GM19328 (cell line): Measurements from ENCODE around the gene TMEM186.
"Not testable (repeated sequence)": the region's sequence is repeated elsewhere in the genome, so short reads cannot be mapped to it uniquely, and the experiment has no call there.

Experiments
- ATAC-seq: cut with Tn5 transposase; IDR thresholded peaks from one replicate; pipeline ENCODE4 v1.9.1; 2021; ENCODE audit warnings: mild to moderate bottlenecking, moderate library complexity; ENCODE audit not compliant: unreplicated experiment

The TMEM186 gene

GRCh38 chr16:8814095-8814806 lies 16.8 kb upstream of the TMEM186 start:
- no peak for ATAC-seq

DNA sequence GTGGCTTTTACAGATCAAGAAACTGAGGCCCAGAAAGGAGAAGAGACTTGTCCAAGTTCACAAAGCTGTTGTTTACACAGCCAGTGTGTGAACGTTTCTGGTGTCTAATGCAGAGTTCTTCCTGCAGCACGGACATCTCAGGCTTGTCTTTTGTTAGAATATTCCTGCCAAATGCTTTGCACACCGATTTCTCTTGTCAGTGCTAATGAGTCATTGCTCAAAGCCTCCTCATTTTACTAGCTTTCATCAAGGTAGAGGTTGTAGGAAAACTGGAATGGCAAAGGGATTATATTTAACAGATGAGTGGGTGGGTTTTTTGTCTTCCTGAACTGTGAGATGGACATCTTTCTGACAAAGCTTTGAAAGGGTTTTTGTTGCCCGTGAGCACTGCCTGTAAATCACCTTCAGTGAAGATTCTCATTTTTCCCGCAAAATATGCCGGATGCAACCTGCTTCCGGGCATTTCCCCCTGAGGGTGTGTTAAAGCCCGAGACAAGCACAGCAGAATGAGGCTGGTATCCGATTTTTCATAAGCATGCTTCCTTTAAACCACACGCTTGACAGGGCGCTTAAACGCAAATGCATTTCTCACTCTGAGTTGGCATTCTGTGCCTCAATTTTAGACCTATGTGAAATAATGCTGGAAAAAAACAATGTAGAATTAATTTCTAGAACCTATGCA lies 14.9 kb upstream of the TMEM186 start:
- no peak for ATAC-seq

GRCh38 chr16:8808613-8809353 lies 11.3 kb upstream of the TMEM186 start:
- no peak for ATAC-seq

- no peak for ATAC-seq
These were observed 10.6 kb upstream of the TMEM186 start for GRCh38 chr16:8808009-8808408.

GRCh38 chr16:8807189-8807588 lies 9.8 kb upstream of the TMEM186 start:
- ATAC-seq: no peak

- no peak for ATAC-seq
These were observed 9.0 kb upstream of the TMEM186 start for GRCh38 chr16:8806272-8806983.

DNA sequence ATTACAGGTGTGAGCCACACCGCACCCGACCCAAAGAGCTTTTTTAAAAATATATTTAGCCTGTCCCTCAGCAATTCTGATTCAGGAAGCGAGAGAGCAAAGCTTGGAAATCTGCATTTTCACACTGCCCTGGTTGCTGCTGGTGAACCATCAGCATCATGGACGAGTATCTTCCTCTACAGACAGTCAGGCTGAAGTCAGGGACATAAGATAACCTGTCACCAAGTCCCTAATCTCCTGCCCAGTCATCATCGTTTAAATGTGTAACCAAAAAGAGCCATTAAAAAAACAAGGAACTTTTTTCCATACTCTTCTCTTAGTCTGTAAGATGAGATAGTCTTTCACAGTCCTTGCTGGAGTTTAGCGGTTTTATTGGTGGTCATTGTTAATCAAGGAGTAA lies 6.9 kb upstream of the TMEM186 start:
- no peak for ATAC-seq

DNA sequence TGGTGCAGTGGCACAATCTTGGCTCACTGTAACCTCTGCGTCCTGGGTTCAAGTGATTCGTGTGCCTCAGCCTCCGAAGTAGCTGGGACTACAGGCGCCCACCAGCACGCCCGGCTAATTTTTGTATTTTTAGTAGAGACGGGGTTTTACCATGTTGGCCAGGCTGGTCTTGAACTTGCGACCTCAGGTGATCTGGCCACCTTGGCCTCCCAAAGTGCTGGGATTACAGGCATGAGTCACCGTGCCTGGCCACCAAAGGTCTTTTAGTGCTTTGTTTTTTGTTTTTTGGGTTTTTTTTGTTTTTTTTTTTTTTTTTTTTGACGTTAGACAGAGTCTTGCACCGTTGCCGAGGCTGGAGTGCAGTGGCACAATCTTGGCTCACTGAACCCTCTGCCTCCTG lies 6.3 kb upstream of the TMEM186 start:
- not testable (repeated sequence) for ATAC-seq

- ATAC-seq: no peak
These were observed 4.3 kb upstream of the TMEM186 start for GRCh38 chr16:8801701-8802100.

DNA sequence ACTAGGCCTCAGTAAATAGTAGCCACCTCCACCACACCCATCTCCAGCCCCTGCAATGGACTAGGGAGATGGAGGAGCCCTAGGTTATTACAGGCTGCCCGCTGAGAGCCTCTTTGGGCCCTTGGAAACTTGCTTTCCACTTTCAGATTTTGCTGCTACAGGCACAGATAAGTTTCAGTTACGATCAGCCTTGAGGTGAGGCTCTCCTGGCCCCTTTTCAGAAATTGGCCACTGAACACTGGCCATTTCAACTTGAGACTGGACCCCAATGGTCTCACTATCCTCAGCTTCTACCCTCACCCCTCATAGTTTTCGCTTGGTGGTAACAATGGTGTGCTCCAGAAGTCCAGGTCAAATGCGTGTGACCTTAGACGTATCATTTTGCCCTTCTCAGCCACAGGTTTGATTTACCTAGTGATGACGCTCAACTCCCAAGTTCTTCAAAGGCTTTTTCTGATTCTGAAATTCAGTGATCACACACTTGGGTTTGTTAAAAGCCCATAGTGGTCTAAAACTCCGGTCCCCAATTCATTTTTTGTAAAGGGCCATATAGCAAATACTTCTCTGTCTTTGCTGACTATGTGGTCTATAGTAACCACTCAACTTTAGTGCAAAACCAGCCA lies 1.2 kb upstream of the TMEM186 start:
- ATAC-seq: no peak

DNA sequence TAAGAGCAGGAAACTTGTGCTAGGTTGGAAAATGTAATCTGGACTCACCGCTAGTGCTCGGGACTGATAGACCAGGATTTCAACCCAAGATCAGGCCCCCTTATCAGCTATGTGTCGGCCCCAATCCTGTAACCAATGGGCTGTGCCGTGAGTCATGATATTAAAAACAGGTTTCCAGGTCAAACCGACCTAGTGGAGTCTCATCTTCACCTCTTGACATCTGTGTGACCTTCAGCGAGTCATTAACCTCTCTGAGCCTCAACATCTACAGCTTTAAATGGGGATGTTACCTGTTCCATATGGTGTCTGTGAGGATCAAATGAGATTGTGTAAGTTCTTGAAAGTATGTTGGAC lies 712 bp upstream of the TMEM186 start:
- ATAC-seq: no peak

DNA sequence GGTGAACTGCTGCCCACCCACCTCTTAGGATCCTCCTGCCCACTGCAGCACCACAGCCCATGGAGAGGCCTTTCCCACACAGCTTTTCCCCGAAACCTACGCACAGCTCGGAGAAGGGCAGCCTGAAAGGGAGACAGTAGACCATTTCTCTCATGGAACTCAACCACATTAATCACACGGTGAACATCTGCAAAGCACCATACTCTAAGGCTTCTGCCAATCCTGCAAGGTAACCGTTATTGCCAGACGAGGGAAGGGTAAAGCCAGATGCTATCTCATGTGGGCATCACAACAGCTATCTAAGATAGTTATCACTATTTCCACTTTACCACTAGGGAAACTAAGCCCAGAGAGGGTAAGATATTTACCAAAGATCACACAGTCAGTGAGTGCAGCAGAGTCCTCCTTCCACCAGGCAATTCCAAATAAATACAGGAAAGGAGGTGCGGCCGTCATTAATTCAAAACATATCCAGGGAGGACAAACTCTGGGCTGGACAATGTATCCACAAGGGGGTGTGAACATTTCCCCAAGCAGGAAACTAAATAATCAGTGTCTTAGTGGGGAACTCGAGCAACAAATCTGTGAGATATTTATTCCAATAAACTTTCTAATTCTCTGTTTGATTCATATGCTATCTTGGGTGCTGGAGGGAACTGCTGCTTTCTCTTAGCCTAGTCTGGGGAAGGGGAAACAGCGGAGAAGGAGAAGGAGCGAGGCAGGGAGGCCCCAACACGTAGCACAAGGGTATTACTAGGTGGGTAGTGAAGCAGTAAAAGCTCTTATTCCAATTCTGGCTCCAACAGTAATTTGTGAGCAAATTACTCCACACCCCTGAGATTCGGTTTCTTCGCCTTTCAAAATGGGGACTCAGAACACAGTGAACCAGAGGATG lies 723 bp downstream of the TMEM186 start:
- no peak for ATAC-seq

GRCh38 chr16:8795818-8796217 lies 1.6 kb downstream of the TMEM186 start:
- ATAC-seq: no peak

GRCh38 chr16:8795091-8795490 lies 2.3 kb downstream of the TMEM186 start:
- ATAC-seq: no peak

DNA sequence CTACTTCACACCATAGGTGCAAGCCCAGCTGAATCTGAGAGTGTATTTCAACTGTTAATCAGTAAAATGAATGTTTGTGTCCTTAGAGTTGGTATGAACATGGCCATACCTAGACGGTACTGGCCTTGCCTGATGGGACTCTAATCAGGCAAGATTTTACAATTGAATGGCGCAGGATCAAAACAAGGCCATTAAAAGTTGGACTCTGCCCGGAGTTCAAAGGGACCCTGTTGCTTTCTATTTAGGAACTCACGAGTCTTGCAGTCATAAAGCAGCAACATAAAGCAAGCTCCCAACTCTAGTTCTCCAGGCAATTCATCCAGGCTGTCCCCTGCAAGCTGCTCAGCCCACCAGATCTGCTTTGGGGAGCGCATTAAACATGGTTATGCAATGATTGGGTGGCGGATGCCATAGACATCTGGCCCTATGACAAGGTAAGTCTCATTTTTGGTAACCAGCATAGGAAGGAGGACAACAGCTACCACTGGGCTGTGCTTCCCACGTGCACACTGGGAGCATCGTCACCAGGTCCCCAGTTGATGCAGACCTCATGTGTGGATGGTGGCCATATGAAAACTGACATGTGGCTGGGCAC lies 8.8 kb downstream of the TMEM186 start:
- ATAC-seq: no peak

- ATAC-seq: not testable (repeated sequence)
These were observed 11.1 kb downstream of the TMEM186 start for GRCh38 chr16:8786316-8786715.

- ATAC-seq: no peak
These were observed 12.0 kb downstream of the TMEM186 start for GRCh38 chr16:8785408-8785807.

DNA sequence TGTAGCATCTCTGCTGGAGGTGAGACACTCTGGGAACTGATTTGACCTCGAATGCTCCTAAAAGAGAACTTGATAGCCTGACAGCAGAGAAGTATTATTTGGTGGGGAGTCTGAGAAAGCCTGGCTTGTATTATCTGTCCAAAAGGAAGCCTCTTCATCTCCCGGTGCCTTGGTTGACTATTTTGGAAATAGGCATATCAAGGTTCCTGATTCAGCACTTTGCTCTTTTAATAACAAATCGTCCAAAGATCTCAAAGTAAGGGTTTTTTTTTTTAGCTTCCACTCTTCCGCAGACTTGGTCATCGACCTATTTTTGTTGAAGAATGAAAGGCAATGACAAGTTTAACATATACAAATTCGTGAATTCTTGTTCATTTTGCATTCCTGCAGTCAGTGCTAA lies 14.8 kb downstream of the TMEM186 start:
- ATAC-seq: no peak

DNA sequence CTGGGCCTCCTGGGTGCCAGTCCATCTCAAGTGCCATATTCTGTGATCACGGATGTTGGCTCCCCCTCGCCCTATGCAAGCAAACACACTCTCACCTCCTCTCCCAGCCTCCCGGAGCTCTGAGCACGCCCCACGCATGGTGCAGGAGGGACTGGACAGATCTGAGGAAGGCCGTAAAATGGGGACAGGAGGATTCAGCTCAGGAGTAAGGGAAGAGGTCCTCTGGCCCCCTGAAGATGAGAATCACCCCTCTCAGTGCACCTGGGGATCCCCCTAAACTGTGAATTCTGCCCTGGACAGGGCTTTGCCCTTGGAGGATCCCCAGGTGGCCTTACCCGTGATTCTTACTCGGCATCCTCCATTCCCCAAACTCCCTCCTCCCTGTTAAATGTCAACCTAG lies 15.6 kb downstream of the TMEM186 start:
- no peak for ATAC-seq

- ATAC-seq: no peak
These were observed 20.2 kb downstream of the TMEM186 start for GRCh38 chr16:8777217-8777616.
